K562 (cell line): ENCODE data around the gene SPATA25. TPM values are rescaled to one million over a fixed set of nuclear protein-coding genes. Genes with fewer than 3 reads are reported as not detected.

Source experiments
- ESRRA ChIP-seq: fragments of 450-650 bp; IDR thresholded peaks from 2 replicates; pipeline ENCODE4 v1.6.1; 2014; ENCODE audit warnings: low read depth, mild to moderate bottlenecking, moderate library complexity, borderline replicate concordance
- HNRNPUL1 ChIP-seq: fragments of 200-400 bp; formaldehyde crosslinking; IDR thresholded peaks from 2 replicates; pipeline ENCODE4 v1.6.1; 2017; ENCODE audit warnings: low read length
- NFYB ChIP-seq: IDR thresholded peaks from 2 replicates; pipeline ENCODE4 v1.6.1; 2011; ENCODE audit warnings: mild to moderate bottlenecking, moderate library complexity; ENCODE audit not compliant: insufficient read length; ENCODE audit errors: extremely low read depth
- POLR2A ChIP-seq: fragments of 450-650 bp; conservative IDR thresholded peaks from 2 replicates; pipeline ENCODE4 v1.6.1; 2016
- SRSF9 ChIP-seq: fragments of 200-400 bp; formaldehyde crosslinking; IDR thresholded peaks from 2 replicates; pipeline ENCODE4 v1.6.1; 2017; ENCODE audit warnings: low read depth, low read length, borderline replicate concordance
- ZNF586 ChIP-seq: fragments of 450-650 bp; formaldehyde crosslinking; conservative IDR thresholded peaks from 2 replicates; pipeline ENCODE4 v1.4.0; 2020; ENCODE audit warnings: mild to moderate bottlenecking, moderate library complexity
- polyA plus RNA-seq, 8 experiments: library from polyadenylated mRNA; depleted of rRNA in 4 of 8; stranded (reverse) in 5 of 8; unstranded in 3 of 8; fragments of >200 nt; fragmentation: Nextera tagmentation in 2 of 8; fragmentation: Illumina TruSeq in 1 of 8; extraction: Ambion mirVana in 2 of 8; extraction: Trizol in 1 of 8; gene quantifications; 2 replicates each; pipeline versions ENCODE4 v1.2.1 to v1.2.3, GENCODE V29; 2011 to 2014; ENCODE audit warnings: inconsistent platforms in 1 of 8, missing spikeins in 1 of 8
- total RNA-seq, 7 experiments: library from RNA; depleted of rRNA in 6 of 7; stranded (reverse); fragments of >200 nt in 6 of 7; fragmentation: Illumina TruSeq in 2 of 7; extraction: Trizol in 2 of 7; gene quantifications; 2 replicates each; pipeline versions ENCODE4 v1.2.1 to v1.2.3, GENCODE V29; 2011 to 2021; ENCODE audit warnings: low replicate concordance in 1 of 7
- TF ChIP-seq, protein P1 (sequence below), 2 experiments: fragments of 250-450 bp in 1 of 2; fragments of 450-650 bp in 1 of 2; sonication (Bioruptor Pico) in 1 of 2; IDR thresholded peaks; 2 replicates each; pipeline versions ENCODE4 v1.6.1 to v1.8.0; 2016 to 2021; ENCODE audit warnings: mild to moderate bottlenecking in 2 of 2, moderate library complexity in 2 of 2, missing compliant biosample characterization in 1 of 2, missing genetic modification characterization in 1 of 2
- TF ChIP-seq, protein P2 (sequence below): sonication (generic); formaldehyde crosslinking; IDR thresholded peaks from 2 replicates; pipeline ENCODE4 v1.8.0; 2023; ENCODE audit warnings: mild to moderate bottlenecking, missing genetic modification reagents
- TF ChIP-seq, protein P3 (sequence below): fragments of 450-650 bp; IDR thresholded peaks from 2 replicates; pipeline ENCODE4 v1.6.1; 2016; ENCODE audit warnings: antibody characterized with exemption
- TF ChIP-seq, protein P4 (sequence below), 2 experiments: IDR thresholded peaks in 1 of 2; conservative IDR thresholded peaks in 1 of 2; 2 replicates each; pipeline ENCODE4 v1.6.1; 2016; ENCODE audit warnings: low read depth in 2 of 2, mild to moderate bottlenecking in 1 of 2, missing compliant biosample characterization in 1 of 2, missing genetic modification characterization in 1 of 2, moderate library complexity in 1 of 2
- TF ChIP-seq, protein P5 (sequence below): fragments of 250-450 bp; sonication (Bioruptor Pico); IDR thresholded peaks from 2 replicates; pipeline ENCODE4 v1.4.0; 2020

Gene SPATA25
- total and polyA plus RNA-seq, 9 of the 15 experiments (the other 6 are each of a cell fraction or from before 2014, with no cell fraction given): 0.21 to 0.95 (median 0.53) TPM; not detected in 3

DNA sequence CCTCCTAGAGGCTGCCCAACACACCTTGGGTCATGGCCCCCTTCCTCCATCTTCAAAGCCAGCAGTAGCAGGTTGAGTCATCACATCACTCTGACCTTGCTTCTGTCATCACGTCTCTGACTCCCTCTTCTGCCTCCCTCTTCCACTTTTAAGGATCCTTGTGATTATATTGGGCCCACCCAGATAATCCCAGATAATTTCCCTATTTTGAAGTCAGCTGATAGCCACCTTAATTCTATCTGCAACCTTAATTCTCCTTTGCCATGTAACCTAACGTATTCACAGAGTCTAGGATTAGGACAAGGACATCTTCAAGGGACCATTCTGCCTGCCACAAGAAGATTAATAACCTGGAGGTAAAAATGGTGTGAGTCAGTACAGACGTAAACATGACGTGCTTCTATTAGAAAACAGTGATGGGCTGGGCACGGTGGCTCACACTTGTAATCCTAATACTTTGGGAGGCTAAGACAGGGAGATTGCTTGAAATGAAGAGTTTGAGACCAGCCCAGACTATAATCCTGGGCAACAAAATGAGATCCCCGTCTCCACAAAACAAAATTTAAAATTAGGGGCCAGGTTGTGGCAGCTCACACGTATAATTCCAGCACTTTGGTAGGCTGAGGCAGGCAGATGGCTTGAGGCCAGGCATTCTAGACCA lies 26.7 kb downstream of the SPATA25 start (continued):
- TF ChIP-seq, protein P1, sequence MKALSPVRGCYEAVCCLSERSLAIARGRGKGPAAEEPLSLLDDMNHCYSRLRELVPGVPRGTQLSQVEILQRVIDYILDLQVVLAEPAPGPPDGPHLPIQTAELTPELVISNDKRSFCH (CRISPR knock-in tag; IDR thresholded peaks at IDR 0.05): no peak
- TF ChIP-seq, protein P1 (tag; IDR thresholded peaks at IDR 0.05): no peak
- TF ChIP-seq HNRNPUL1 (no peak), POLR2A (no peak), NFYB (no peak), ESRRA (0 out of 2 replicates have a peak, but pooled peaks have one; percentile 45), SRSF9 (no peak), ZNF586 (CRISPR knock-in tag) (no peak)
- TF ChIP-seq, protein P2, sequence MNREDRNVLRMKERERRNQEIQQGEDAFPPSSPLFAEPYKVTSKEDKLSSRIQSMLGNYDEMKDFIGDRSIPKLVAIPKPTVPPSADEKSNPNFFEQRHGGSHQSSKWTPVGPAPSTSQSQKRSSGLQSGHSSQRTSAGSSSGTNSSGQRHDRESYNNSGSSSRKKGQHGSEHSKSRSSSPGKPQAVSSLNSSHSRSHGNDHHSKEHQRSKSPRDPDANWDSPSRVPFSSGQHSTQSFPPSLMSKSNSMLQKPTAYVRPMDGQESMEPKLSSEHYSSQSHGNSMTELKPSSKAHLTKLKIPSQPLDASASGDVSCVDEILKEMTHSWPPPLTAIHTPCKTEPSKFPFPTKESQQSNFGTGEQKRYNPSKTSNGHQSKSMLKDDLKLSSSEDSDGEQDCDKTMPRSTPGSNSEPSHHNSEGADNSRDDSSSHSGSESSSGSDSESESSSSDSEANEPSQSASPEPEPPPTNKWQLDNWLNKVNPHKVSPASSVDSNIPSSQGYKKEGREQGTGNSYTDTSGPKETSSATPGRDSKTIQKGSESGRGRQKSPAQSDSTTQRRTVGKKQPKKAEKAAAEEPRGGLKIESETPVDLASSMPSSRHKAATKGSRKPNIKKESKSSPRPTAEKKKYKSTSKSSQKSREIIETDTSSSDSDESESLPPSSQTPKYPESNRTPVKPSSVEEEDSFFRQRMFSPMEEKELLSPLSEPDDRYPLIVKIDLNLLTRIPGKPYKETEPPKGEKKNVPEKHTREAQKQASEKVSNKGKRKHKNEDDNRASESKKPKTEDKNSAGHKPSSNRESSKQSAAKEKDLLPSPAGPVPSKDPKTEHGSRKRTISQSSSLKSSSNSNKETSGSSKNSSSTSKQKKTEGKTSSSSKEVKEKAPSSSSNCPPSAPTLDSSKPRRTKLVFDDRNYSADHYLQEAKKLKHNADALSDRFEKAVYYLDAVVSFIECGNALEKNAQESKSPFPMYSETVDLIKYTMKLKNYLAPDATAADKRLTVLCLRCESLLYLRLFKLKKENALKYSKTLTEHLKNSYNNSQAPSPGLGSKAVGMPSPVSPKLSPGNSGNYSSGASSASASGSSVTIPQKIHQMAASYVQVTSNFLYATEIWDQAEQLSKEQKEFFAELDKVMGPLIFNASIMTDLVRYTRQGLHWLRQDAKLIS: no peak
- TF ChIP-seq, protein P3, sequence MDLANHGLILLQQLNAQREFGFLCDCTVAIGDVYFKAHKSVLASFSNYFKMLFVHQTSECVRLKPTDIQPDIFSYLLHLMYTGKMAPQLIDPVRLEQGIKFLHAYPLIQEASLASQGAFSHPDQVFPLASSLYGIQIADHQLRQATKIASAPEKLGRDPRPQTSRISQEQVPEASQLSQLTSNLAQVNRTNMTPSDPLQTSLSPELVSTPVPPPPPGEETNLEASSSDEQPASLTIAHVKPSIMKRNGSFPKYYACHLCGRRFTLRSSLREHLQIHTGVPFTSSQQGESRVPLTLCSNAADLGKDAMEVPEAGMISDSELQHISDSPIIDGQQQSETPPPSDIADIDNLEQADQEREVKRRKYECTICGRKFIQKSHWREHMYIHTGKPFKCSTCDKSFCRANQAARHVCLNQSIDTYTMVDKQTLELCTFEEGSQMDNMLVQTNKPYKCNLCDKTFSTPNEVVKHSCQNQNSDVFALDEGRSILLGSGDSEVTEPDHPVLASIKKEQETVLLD: no peak
- TF ChIP-seq, protein P4, sequence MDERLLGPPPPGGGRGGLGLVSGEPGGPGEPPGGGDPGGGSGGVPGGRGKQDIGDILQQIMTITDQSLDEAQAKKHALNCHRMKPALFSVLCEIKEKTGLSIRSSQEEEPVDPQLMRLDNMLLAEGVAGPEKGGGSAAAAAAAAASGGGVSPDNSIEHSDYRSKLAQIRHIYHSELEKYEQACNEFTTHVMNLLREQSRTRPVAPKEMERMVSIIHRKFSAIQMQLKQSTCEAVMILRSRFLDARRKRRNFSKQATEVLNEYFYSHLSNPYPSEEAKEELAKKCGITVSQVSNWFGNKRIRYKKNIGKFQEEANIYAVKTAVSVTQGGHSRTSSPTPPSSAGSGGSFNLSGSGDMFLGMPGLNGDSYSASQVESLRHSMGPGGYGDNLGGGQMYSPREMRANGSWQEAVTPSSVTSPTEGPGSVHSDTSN (CRISPR knock-in tag; IDR thresholded peaks at IDR 0.05; ENCODE audit: low read depth): no peak
- TF ChIP-seq, protein P4 (tag; conservative IDR thresholded peaks at IDR 0.05; ENCODE audit: low read depth): peak; percentile 65
- TF ChIP-seq, protein P5, sequence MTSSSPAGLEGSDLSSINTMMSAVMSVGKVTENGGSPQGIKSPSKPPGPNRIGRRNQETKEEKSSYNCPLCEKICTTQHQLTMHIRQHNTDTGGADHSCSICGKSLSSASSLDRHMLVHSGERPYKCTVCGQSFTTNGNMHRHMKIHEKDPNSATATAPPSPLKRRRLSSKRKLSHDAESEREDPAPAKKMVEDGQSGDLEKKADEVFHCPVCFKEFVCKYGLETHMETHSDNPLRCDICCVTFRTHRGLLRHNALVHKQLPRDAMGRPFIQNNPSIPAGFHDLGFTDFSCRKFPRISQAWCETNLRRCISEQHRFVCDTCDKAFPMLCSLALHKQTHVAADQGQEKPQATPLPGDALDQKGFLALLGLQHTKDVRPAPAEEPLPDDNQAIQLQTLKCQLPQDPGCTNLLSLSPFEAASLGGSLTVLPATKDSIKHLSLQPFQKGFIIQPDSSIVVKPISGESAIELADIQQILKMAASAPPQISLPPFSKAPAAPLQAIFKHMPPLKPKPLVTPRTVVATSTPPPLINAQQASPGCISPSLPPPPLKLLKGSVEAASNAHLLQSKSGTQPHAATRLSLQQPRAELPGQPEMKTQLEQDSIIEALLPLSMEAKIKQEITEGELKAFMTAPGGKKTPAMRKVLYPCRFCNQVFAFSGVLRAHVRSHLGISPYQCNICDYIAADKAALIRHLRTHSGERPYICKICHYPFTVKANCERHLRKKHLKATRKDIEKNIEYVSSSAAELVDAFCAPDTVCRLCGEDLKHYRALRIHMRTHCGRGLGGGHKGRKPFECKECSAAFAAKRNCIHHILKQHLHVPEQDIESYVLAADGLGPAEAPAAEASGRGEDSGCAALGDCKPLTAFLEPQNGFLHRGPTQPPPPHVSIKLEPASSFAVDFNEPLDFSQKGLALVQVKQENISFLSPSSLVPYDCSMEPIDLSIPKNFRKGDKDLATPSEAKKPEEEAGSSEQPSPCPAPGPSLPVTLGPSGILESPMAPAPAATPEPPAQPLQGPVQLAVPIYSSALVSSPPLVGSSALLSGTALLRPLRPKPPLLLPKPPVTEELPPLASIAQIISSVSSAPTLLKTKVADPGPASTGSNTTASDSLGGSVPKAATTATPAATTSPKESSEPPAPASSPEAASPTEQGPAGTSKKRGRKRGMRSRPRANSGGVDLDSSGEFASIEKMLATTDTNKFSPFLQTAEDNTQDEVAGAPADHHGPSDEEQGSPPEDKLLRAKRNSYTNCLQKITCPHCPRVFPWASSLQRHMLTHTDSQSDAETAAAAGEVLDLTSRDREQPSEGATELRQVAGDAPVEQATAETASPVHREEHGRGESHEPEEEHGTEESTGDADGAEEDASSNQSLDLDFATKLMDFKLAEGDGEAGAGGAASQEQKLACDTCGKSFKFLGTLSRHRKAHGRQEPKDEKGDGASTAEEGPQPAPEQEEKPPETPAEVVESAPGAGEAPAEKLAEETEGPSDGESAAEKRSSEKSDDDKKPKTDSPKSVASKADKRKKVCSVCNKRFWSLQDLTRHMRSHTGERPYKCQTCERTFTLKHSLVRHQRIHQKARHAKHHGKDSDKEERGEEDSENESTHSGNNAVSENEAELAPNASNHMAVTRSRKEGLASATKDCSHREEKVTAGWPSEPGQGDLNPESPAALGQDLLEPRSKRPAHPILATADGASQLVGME (CRISPR knock-in tag): no peak
